Stimulated activated CD4-positive, alpha-beta T cell treated with anti-CD3 and anti-CD28 coated beads, Interleukin-2, amount 100 ng/mL, for 24 hours (primary cell): Measurements from ENCODE around the gene NEK3.
"Not testable (repeated sequence)": the region's sequence is repeated elsewhere in the genome, so short reads cannot be mapped to it uniquely, and the experiment has no call there.

Experiments
- DNase-seq, 2 donors: peaks; one replicate each; pipeline ENCODE4 v3.0.0-alpha.2; 2020

The NEK3 gene

GRCh38 chr13:52112591-52112990 lies 46.8 kb downstream of the NEK3 start:
- no peak for DNase-seq

GRCh38 chr13:52109116-52109670 lies 50.2 kb downstream of the NEK3 start:
- no peak for DNase-seq

- no peak for DNase-seq
Measured at GRCh38 chr13:52105841-52106240, 53.6 kb downstream of the NEK3 start.

GRCh38 chr13:52104624-52105023 lies 54.8 kb downstream of the NEK3 start:
- no peak for DNase-seq

- DNase-seq: no peak
Measured at GRCh38 chr13:52103386-52103785, 56.0 kb downstream of the NEK3 start.

GRCh38 chr13:52102423-52102822 lies 57.0 kb downstream of the NEK3 start:
- DNase-seq: not testable (repeated sequence)

- no peak for DNase-seq
Measured at GRCh38 chr13:52097197-52097596, 62.2 kb downstream of the NEK3 start.

GRCh38 chr13:52096748-52097147 lies 62.6 kb downstream of the NEK3 start:
- no peak for DNase-seq

- DNase-seq: no peak
Measured at GRCh38 chr13:52096062-52096461, 63.3 kb downstream of the NEK3 start.

GRCh38 chr13:52092087-52092486 lies 67.3 kb downstream of the NEK3 start:
- DNase-seq: no peak

- DNase-seq: no peak
Measured at GRCh38 chr13:52091473-52091872, 67.9 kb downstream of the NEK3 start.

- DNase-seq: no peak
Measured at GRCh38 chr13:52085421-52085820, 74.0 kb downstream of the NEK3 start.

- DNase-seq: not testable (repeated sequence)
Measured at GRCh38 chr13:52084981-52085380, 74.4 kb downstream of the NEK3 start.
